GM12878 (cell line): Measurements from ENCODE around the gene LCAT. TPM values are rescaled to one million over a fixed set of nuclear protein-coding genes. Genes with fewer than 3 reads are reported as not detected.

Experiments
- ATAC-seq: fragments of 200-7000 bp; cut with Tn5 transposase; 3 replicates; pipeline ENCODE4 v1.9.1; 2020; ENCODE audit warnings: mild to moderate bottlenecking, moderate library complexity
- BruUV-seq: library from RNA; stranded (reverse); fragments of 400-500 nt; replicated peaks from 2 replicates; lab custom pipeline; 2021; lab: Mats Ljungman, UMichigan
- CTCF ChIA-PET: fragments of 300-600 bp; sonication (Branson Sonifier 250); formaldehyde crosslinking; extraction: SDS; loops from one replicate; lab custom pipeline; 2021; ENCODE audit warnings: inconsistent platforms; lab: Yijun Ruan, JAX
- POLR2A ChIA-PET: fragments of 350-600 bp; formaldehyde crosslinking; extraction: SDS; loops from one replicate; lab custom pipeline; 2021; ENCODE audit warnings: inconsistent platforms; lab: Charles Lee
- RAD21 ChIA-PET: fragments of 300-600 bp; sonication (Branson Sonifier 250); formaldehyde crosslinking; loops from one replicate; lab custom pipeline; 2023; ENCODE audit warnings: antibody characterized with exemption; ENCODE audit not compliant: unreplicated experiment; lab: Charles Lee
- SMC1A ChIA-PET: fragments of 300-600 bp; sonication (Branson Sonifier 250); formaldehyde crosslinking; loops from one replicate; lab custom pipeline; 2023; ENCODE audit not compliant: unreplicated experiment, uncharacterized antibody; lab: Charles Lee
- DNase-seq: peaks from one replicate; pipeline ENCODE4 v3.0.0-alpha.2; 2011; ENCODE audit warnings: low read depth, low spot score
- FAIRE-seq: peaks from 3 replicates; lab custom pipeline; 2011; peaks lifted over from hg19 to GRCh38; lab: Jason Lieb, UNC
- H2AFZ ChIP-seq: 2 replicates; pipeline ENCODE4 v1.6.0; 2011; ENCODE audit warnings: low read depth, low read length, control low read depth; ENCODE audit not compliant: control insufficient read depth
- H3K27ac ChIP-seq: 2 replicates; pipeline ENCODE4 v1.5.1; 2011; ENCODE audit warnings: control low read depth; ENCODE audit not compliant: control insufficient read depth, insufficient read depth
- H3K27me3 ChIP-seq, 2 experiments: replicated peaks in 1 of 2; 2 replicates each; pipeline versions ENCODE4 v1.6.0 to v1.6.1; 2011; ENCODE audit warnings: low read length in 1 of 2; ENCODE audit not compliant: control insufficient read depth in 2 of 2, insufficient read depth in 2 of 2
- H3K36me3 ChIP-seq, 2 experiments: 2 replicates each; pipeline ENCODE4 v1.5.1; 2011; ENCODE audit warnings: low read length in 1 of 2; ENCODE audit not compliant: control insufficient read depth in 2 of 2, insufficient read depth in 2 of 2
- H3K4me1 ChIP-seq: 2 replicates; pipeline ENCODE4 v1.6.1; 2011; ENCODE audit warnings: mild to moderate bottlenecking, low read length, moderate library complexity, mixed read lengths; ENCODE audit not compliant: control insufficient read depth, insufficient read depth
- H3K4me2 ChIP-seq: 2 replicates; pipeline ENCODE4 v1.6.0; 2011; ENCODE audit warnings: control low read depth; ENCODE audit not compliant: control insufficient read depth, insufficient read depth
- H3K4me3 ChIP-seq: fragments of 200-600 bp; sonication (generic); 2 replicates; pipeline ENCODE4 v1.5.1; 2016
- H3K79me2 ChIP-seq: 2 replicates; pipeline ENCODE4 v1.6.0; 2011; ENCODE audit warnings: low read length; ENCODE audit not compliant: control insufficient read depth, insufficient read depth
- H3K9ac ChIP-seq: 2 replicates; pipeline ENCODE4 v1.8.0; 2011; ENCODE audit warnings: low read length, control low read depth, mixed read lengths; ENCODE audit not compliant: control insufficient read depth, insufficient read depth
- H3K9me3 ChIP-seq: replicated peaks from 3 replicates; pipeline ENCODE4 v1.5.1; 2011; ENCODE audit warnings: mild to moderate bottlenecking, low read length; ENCODE audit not compliant: control insufficient read depth, insufficient read depth
- H4K20me1 ChIP-seq: 2 replicates; pipeline ENCODE4 v1.6.0; 2011; ENCODE audit not compliant: control insufficient read depth, insufficient read depth
- BHLHE40 ChIP-seq, 2 experiments: fragments of 450-650 bp in 1 of 2; IDR thresholded peaks; 2 replicates each; pipeline ENCODE4 v1.6.1; 2011 to 2017; ENCODE audit warnings: low read depth in 2 of 2, borderline replicate concordance in 1 of 2, improper control_type of control experiment in 1 of 2, low read length in 1 of 2, mild to moderate bottlenecking in 1 of 2
- CEBPB ChIP-seq, 2 experiments: fragments of 150-350 bp in 1 of 2; IDR thresholded peaks; 2 replicates each; pipeline ENCODE4 v1.6.1; 2012 to 2014; ENCODE audit warnings: low read depth in 2 of 2, low read length in 2 of 2, borderline replicate concordance in 1 of 2, inconsistent platforms in 1 of 2
- HCFC1 ChIP-seq: fragments of 150-350 bp; IDR thresholded peaks from 2 replicates; pipeline ENCODE4 v1.6.1; 2014; ENCODE audit warnings: low read length
- KAT2A ChIP-seq: conservative IDR thresholded peaks from 2 replicates; pipeline ENCODE4 v1.6.1; 2011; ENCODE audit warnings: low read depth, low read length; ENCODE audit not compliant: control insufficient read depth
- MXI1 ChIP-seq: fragments of 150-350 bp; IDR thresholded peaks from 2 replicates; pipeline ENCODE4 v1.6.1; 2011; ENCODE audit warnings: low read depth, mild to moderate bottlenecking, inconsistent platforms, low read length, improper control_type of control experiment
- NBN ChIP-seq: fragments of 450-650 bp; IDR thresholded peaks from 2 replicates; pipeline ENCODE4 v1.6.1; 2016
- NR2F1 ChIP-seq: fragments of 450-650 bp; conservative IDR thresholded peaks from 2 replicates; pipeline ENCODE4 v1.6.1; 2017; ENCODE audit warnings: mild to moderate bottlenecking
- PML ChIP-seq: IDR thresholded peaks from 2 replicates; pipeline ENCODE4 v1.6.1; 2012; ENCODE audit warnings: low read length, inconsistent platforms
- POLR2A ChIP-seq: IDR thresholded peaks from 2 replicates; pipeline ENCODE4 v1.6.1; 2011; ENCODE audit warnings: low read depth, mild to moderate bottlenecking, low read length
- RAD21 ChIP-seq: IDR thresholded peaks from 2 replicates; pipeline ENCODE4 v1.6.1; 2011; ENCODE audit warnings: mild to moderate bottlenecking, low read depth, low read length, moderate library complexity; ENCODE audit not compliant: insufficient read depth
- RCOR1 ChIP-seq: conservative IDR thresholded peaks from 2 replicates; pipeline ENCODE4 v1.6.1; 2012; ENCODE audit warnings: low read depth, low read length, improper control_type of control experiment
- SMAD5 ChIP-seq: IDR thresholded peaks from 2 replicates; pipeline ENCODE4 v1.6.1; 2016; ENCODE audit warnings: antibody characterized with exemption, low read depth
- YY1 ChIP-seq: IDR thresholded peaks from 2 replicates; pipeline ENCODE4 v1.6.1; 2011; ENCODE audit warnings: low read depth, mild to moderate bottlenecking, low read length
- ZBED1 ChIP-seq: IDR thresholded peaks from 2 replicates; pipeline ENCODE4 v1.6.1; 2016; ENCODE audit warnings: borderline replicate concordance
- ZZZ3 ChIP-seq: IDR thresholded peaks from 2 replicates; pipeline ENCODE4 v1.6.1; 2011; ENCODE audit warnings: low read depth; ENCODE audit not compliant: control insufficient read depth, insufficient read length
- WGBS: methylation state at CpG from one replicate; pipeline ENCODE4 v1.1.6; 2016; ENCODE audit warnings: low lambda C conversion rate; ENCODE audit not compliant: insufficient replicate concordance, insufficient coverage; ENCODE audit errors: missing lambda C conversion rate; 5-methylcytosine and 5-hydroxymethylcytosine counted together
- in situ Hi-C: fragments of 300-500 bp; cut with MboI; formaldehyde crosslinking; loops from 9 replicates; pipeline ENCODE4 v1.14.3; 2018; ENCODE audit warnings: mixed read lengths
- intact Hi-C: fragments of 100-400 bp; cut with micrococcal nuclease; formaldehyde crosslinking; loops from one replicate; pipeline ENCODE4 v1.14.2; 2022; ENCODE audit not compliant: unreplicated experiment
- polyA plus RNA-seq, 11 experiments: library from polyadenylated mRNA; depleted of rRNA in 4 of 11; unstranded in 6 of 11; stranded (reverse) in 5 of 11; fragments of >200 nt; fragmentation: Nextera tagmentation in 4 of 11; fragmentation: Illumina TruSeq in 1 of 11; extraction: Ambion mirVana in 4 of 11; extraction: Trizol in 1 of 11; gene quantifications; 1 replicate in 1 of 11; 2 replicates in 10 of 11; pipeline versions ENCODE4 v1.2.1 to v1.2.3, GENCODE V29; 2011 to 2016; ENCODE audit warnings: inconsistent platforms in 2 of 11, missing spikeins in 2 of 11, low read depth in 1 of 11
- total RNA-seq, 4 experiments: library from RNA; depleted of rRNA in 3 of 4; stranded (reverse); fragments of >200 nt in 3 of 4; fragmentation: Illumina TruSeq in 1 of 4; extraction: Trizol in 1 of 4; gene quantifications; 2 replicates each; pipeline versions ENCODE4 v1.2.1 to v1.2.3, GENCODE V29; 2013 to 2021
- TF ChIP-seq, protein P1 (sequence below): fragments of 150-350 bp; IDR thresholded peaks from 2 replicates; pipeline ENCODE4 v1.6.1; 2016; ENCODE audit warnings: low read depth, low read length

LCAT gene
- total and polyA plus RNA-seq, 10 of the 15 experiments (the other 5 are each of a cell fraction or from before 2014, with no cell fraction given): 0.61 to 11.7 (median 3.3) TPM

DNA sequence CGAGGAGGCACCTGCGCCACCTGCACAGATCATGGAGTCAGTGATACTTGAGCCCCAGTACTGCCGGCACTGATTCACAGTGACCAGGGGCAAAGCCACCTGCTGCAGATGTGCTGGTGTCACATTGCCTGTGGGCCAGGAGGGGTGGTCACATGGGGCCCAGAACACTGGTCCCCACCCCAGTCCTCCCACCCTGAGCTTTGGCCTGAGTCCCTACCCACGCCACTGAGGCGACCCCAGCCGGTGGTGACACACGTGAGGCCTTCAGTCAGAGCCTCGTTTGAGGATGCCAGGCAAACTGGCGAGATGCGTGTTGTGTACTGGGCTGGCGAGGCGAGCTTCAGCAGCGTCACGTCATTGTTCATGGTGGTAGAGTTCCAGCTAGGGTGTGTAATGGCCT lies 13.7 kb downstream of the LCAT start:
- WGBS: 95% methylated on average over 14 of the region's 14 CpGs
- no peaks in the 10 kb centered on the region for H4K20me1 ChIP-seq

DNA sequence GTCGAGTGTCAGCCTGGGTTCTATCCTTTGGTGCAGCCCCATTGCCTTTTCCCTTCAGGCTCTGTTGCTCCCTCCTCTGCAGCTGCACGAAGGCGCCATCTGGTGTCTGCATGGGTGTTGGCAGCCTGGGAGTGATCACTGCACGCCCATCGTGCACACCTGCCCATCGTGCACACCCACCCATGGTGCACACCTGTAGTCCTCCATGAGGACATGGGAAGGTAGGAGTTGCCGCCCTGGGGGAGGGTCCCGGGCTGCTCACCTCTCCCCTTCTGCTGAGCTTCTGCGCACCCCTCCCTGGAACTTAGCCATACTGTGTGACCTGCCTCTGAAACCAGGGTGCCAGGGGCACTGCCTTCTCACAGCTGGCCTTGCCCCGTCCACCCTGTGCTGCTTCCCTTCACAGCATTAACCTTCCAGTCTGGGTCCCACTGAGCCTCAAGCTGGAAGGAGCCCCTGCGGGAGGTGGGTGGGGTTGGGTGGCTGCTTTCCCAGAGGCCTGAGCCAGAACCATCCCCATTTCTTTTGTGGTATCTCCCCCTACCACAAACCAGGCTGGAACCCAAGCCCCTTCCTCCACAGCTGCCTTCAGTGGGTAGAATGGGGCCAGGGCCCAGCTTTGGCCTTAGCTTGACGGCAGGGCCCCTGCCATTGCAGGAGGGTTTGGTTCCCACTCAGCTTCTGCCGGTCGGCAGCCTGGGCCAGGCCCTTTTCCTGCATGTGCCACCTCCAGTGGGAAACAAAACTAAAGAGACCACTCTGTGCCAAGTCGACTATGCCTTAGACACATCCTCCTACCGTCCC lies 15.2 kb downstream of the LCAT start:
- Histone ChIP-seq H3K27me3 (no peaks in the 10 kb centered on the region), H3K4me1 (no peaks in the 10 kb centered on the region; the same call in 1 of the 2 replicates), H2AFZ (no peak overlapping the region), H3K4me2 (no peak overlapping the region), H3K4me3 (no peak overlapping the region), H3K9ac (no peak overlapping the region), H3K27ac (no peak overlapping the region), H4K20me1 (no peaks in the 10 kb centered on the region), H3K36me3 (peaks cover 8 to 26% of the 10 kb centered on the region in 2 experiments), H3K79me2 (no peaks in the 10 kb centered on the region), H3K9me3 (no peaks in the 10 kb centered on the region)
- DNase-seq: no peak
- POLR2A ChIA-PET: no interaction called here
- intact Hi-C loops: loop anchor here (1.0 to 10.0 kb wide), 4 partner anchors 36 to 404 kb away; partner anchors contain the start of genes PSKH1 and RIPOR1
- in situ Hi-C loops: loop anchor here (5.0 kb wide), 2 partner anchors 111 to 251 kb away; no protein-coding TSS in a partner anchor
- 33% methylated on average over 16 of the region's 16 CpGs for WGBS
- FAIRE-seq: peak; percentile 80
- no TSS peak for BruUV-seq
- CTCF ChIA-PET: interaction anchor here (0.9 to 3.7 kb wide), 11 partner anchors 8 to 408 kb away, joined by 3 to 18 read pairs (median 5); partner anchors contain the start of genes NRN1L and PSMB10
- peak; percentile 94 for ATAC-seq
- SMC1A ChIA-PET: interaction anchor here (0.6 to 1.5 kb wide), 3 partner anchors 45 to 256 kb away, joined by 3 to 6 read pairs (median 3); partner anchors contain the start of gene NRN1L
- RAD21 ChIA-PET: interaction anchor here (0.6 to 1.1 kb wide), 2 partner anchors 114 to 256 kb away, joined by 4 read pairs; no protein-coding TSS in a partner anchor
- TF ChIP-seq ZBED1 (no peak), RCOR1 (no peak), HCFC1 (0 out of 2 replicates have a peak, but pooled peaks have one; percentile 24), MXI1 (no peak), YY1 (peak; percentile 57; the same call in 1 of the 2 replicates), BHLHE40 (IDR thresholded peaks at IDR 0.05; ENCODE audit: borderline replicate concordance in 1 of 2, low read depth in 2 of 2, low read length in 1 of 2) (peak; percentile 19 to 43; a peak in 1 of 4 replicates), SMAD5 (no peak), NR2F1 (no peak)
- TF ChIP-seq, protein P1, sequence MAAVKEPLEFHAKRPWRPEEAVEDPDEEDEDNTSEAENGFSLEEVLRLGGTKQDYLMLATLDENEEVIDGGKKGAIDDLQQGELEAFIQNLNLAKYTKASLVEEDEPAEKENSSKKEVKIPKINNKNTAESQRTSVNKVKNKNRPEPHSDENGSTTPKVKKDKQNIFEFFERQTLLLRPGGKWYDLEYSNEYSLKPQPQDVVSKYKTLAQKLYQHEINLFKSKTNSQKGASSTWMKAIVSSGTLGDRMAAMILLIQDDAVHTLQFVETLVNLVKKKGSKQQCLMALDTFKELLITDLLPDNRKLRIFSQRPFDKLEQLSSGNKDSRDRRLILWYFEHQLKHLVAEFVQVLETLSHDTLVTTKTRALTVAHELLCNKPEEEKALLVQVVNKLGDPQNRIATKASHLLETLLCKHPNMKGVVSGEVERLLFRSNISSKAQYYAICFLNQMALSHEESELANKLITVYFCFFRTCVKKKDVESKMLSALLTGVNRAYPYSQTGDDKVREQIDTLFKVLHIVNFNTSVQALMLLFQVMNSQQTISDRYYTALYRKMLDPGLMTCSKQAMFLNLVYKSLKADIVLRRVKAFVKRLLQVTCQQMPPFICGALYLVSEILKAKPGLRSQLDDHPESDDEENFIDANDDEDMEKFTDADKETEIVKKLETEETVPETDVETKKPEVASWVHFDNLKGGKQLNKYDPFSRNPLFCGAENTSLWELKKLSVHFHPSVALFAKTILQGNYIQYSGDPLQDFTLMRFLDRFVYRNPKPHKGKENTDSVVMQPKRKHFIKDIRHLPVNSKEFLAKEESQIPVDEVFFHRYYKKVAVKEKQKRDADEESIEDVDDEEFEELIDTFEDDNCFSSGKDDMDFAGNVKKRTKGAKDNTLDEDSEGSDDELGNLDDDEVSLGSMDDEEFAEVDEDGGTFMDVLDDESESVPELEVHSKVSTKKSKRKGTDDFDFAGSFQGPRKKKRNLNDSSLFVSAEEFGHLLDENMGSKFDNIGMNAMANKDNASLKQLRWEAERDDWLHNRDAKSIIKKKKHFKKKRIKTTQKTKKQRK: no peak

More for the DNA sequence above, 13.7 kb downstream of the LCAT start:
- intact Hi-C loops: no loop called here
- Histone ChIP-seq H3K27ac (no peak overlapping the region), H3K36me3 (peaks cover 19 to 39% of the 10 kb centered on the region in 2 experiments), H3K27me3 (no peaks in the 10 kb centered on the region), H2AFZ (no peak overlapping the region), H3K4me1 (peaks cover 3% of the 10 kb centered on the region), H3K4me3 (no peak overlapping the region), H3K4me2 (no peak overlapping the region), H3K9me3 (no peaks in the 10 kb centered on the region), H3K79me2 (peaks cover 6% of the 10 kb centered on the region), H3K9ac (no peak overlapping the region)
- CTCF ChIA-PET: interaction anchor here (0.6 to 3.7 kb wide), 4 partner anchors 16 to 257 kb away, joined by 3 to 18 read pairs (median 9); partner anchors contain the start of gene NRN1L
- no peak for DNase-seq
- TF ChIP-seq ZZZ3: no peak
- TF ChIP-seq RAD21: no peak
- TF ChIP-seq NBN: no peak
- peak; percentile 56; the same call in 1 of the 2 replicates for TF ChIP-seq POLR2A
- TF ChIP-seq CEBPB (IDR thresholded peaks at IDR 0.05; ENCODE audit: borderline replicate concordance in 1 of 2, low read depth in 2 of 2, low read length in 2 of 2): no peak
- TF ChIP-seq KAT2A: no peak
- no peak for TF ChIP-seq PML
- ATAC-seq: no peak
- POLR2A ChIA-PET: interaction anchor here (0.5 kb wide), 1 partner anchor 9 kb away, joined by 3 read pairs; no protein-coding TSS in a partner anchor
- RAD21 ChIA-PET: no interaction called here
- SMC1A ChIA-PET: interaction anchor here (2.5 kb wide), 1 partner anchor 113 kb away, joined by 5 read pairs; no protein-coding TSS in a partner anchor
- FAIRE-seq: no peak
- in situ Hi-C loops: no loop called here
- BruUV-seq: no TSS peak
